Left kidney (tissue), 2 donors: ENCODE data around the gene MCEMP1. TPM values are rescaled to one million over a fixed set of nuclear protein-coding genes. Genes with fewer than 3 reads are reported as not detected.

Experiments used
- DNase-seq: peaks from one replicate; pipeline ENCODE4 v3.0.0-alpha.2; 2013
- polyA plus RNA-seq: library from polyadenylated mRNA; unstranded; fragments of 120-200 nt; gene quantifications from one replicate; pipeline ENCODE4 v1.2.1, GENCODE V29; 2013; ENCODE audit not compliant: insufficient read length

MCEMP1 gene
- polyA plus RNA-seq, 1 donor, result not detected

DNA sequence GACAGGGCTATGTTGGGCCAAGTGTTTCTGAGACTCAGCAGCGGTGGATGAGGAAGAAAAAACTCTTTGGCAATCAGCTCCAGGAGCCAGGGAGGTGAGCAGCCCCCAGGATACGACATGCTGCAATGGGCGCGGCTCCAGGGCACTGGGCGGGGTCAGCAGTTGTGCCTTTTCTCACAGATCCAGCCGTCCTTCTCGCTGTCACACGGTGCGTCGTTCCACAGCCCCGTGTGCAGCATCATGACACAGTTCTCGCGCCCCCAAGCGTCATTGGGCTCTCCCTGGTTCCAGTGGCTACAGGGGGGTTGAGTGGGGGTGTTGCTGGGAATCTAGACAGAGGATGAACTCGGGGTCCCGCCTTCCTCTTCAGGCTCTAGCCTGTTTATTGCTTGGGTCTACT, 52.3 kb downstream of the MCEMP1 start:
- DNase-seq, result no peak

Other genes with a start within 250 kb of the MCEMP1 start
- gene PEX11G, start 188.1 kb upstream of the MCEMP1 start, polyA plus RNA-seq, result 4.3 TPM
- gene ZNF358, start 161.0 kb upstream of the MCEMP1 start, polyA plus RNA-seq, result 34.6 TPM
- gene MCOLN1, start 154.5 kb upstream of the MCEMP1 start, polyA plus RNA-seq, result 17.0 TPM
- gene PNPLA6, start 141.4 kb upstream of the MCEMP1 start, polyA plus RNA-seq, result 35.1 TPM
- 18.9 TPM for gene CAMSAP3, start 81.2 kb upstream of the MCEMP1 start, polyA plus RNA-seq
- gene XAB2, start 47.5 kb upstream of the MCEMP1 start, polyA plus RNA-seq, result 29.4 TPM
- gene PET100, start 47.3 kb upstream of the MCEMP1 start, polyA plus RNA-seq, result 114 TPM
- gene PCP2, start 43.4 kb upstream of the MCEMP1 start, polyA plus RNA-seq, result 0.80 TPM
- gene STXBP2, start 40.0 kb upstream of the MCEMP1 start, polyA plus RNA-seq, result 74.5 TPM
- gene RETN, start 8.0 kb upstream of the MCEMP1 start, polyA plus RNA-seq, result 0.40 TPM
- gene TRAPPC5, start 3.7 kb downstream of the MCEMP1 start, polyA plus RNA-seq, result 34.1 TPM
- gene FCER2, start 25.0 kb downstream of the MCEMP1 start, polyA plus RNA-seq, result not detected
- gene CLEC4G, start 55.0 kb downstream of the MCEMP1 start, polyA plus RNA-seq, result not detected
- gene CD209, start 70.4 kb downstream of the MCEMP1 start, polyA plus RNA-seq, result 1.4 TPM
- 1.8 TPM for gene CLEC4M, start 86.2 kb downstream of the MCEMP1 start, polyA plus RNA-seq
- 16.5 TPM for gene EVI5L, start 153.1 kb downstream of the MCEMP1 start, polyA plus RNA-seq
- gene PRR36, start 197.3 kb downstream of the MCEMP1 start, polyA plus RNA-seq, result 5.9 TPM
- gene LRRC8E, start 211.4 kb downstream of the MCEMP1 start, polyA plus RNA-seq, result 2.0 TPM
- 26.9 TPM for gene MAP2K7, start 226.8 kb downstream of the MCEMP1 start, polyA plus RNA-seq
- 0.42 TPM for gene TGFBR3L, start 237.7 kb downstream of the MCEMP1 start, polyA plus RNA-seq
- gene SNAPC2, start 243.2 kb downstream of the MCEMP1 start, polyA plus RNA-seq, result 12.6 TPM
- gene CTXN1, start 249.0 kb downstream of the MCEMP1 start, polyA plus RNA-seq, result 12.6 TPM